Caco-2 (cell line): ENCODE data around the gene RAD54L. TPM values are rescaled to one million over a fixed set of nuclear protein-coding genes. Genes with fewer than 3 reads are reported as not detected.

ENCODE experiments used
- BruUV-seq: library from RNA; stranded (reverse); fragments of 400-500 nt; replicated peaks from 2 replicates; lab custom pipeline; 2021; lab: Mats Ljungman, UMichigan
- CTCF ChIA-PET: fragments of 300-600 bp; sonication (Branson Sonifier 250); formaldehyde crosslinking; loops from one replicate; lab custom pipeline; 2022; ENCODE audit warnings: antibody characterized with exemption; lab: Charles Lee
- POLR2A ChIA-PET: fragments of 300-600 bp; sonication (Branson Sonifier 250); formaldehyde crosslinking; loops from one replicate; lab custom pipeline; 2022; ENCODE audit warnings: antibody characterized with exemption; lab: Charles Lee
- DNase-seq, 2 experiments: peaks; one replicate each; pipeline versions ENCODE4 v3.0.0 to v3.0.0-alpha.2; 2020 to 2022
- H3K27me3 ChIP-seq: replicated peaks from 2 replicates; pipeline ENCODE4 v1.6.0; 2011; ENCODE audit warnings: low read length; ENCODE audit not compliant: control insufficient read depth, insufficient read depth
- H3K36me3 ChIP-seq: 2 replicates; pipeline ENCODE4 v1.5.1; 2011; ENCODE audit warnings: low read length; ENCODE audit not compliant: control insufficient read depth, insufficient read depth
- H3K4me1 ChIP-seq: fragments of 250-450 bp; sonication (Bioruptor Pico); 2 replicates; pipeline ENCODE4 v1.5.1; 2020; ENCODE audit warnings: mild to moderate bottlenecking
- H3K4me3 ChIP-seq: 2 replicates; pipeline ENCODE4 v1.5.1; 2011; ENCODE audit warnings: low read depth, mild to moderate bottlenecking, control low read depth, low read length
- H3K9me3 ChIP-seq: fragments of 250-450 bp; sonication (Bioruptor Pico); 2 replicates; pipeline ENCODE4 v1.5.1; 2020; ENCODE audit warnings: mild to moderate bottlenecking, moderate library complexity
- H3K27ac Mint-ChIP-seq: one replicate; pipeline ENCODE4 v1.8.0; 2022; ENCODE audit warnings: mixed read lengths; ENCODE audit not compliant: unreplicated experiment
- H3K27me3 Mint-ChIP-seq: one replicate; pipeline ENCODE4 v1.8.0; 2022; ENCODE audit warnings: mixed read lengths; ENCODE audit not compliant: insufficient read depth, unreplicated experiment
- H3K36me3 Mint-ChIP-seq: one replicate; pipeline ENCODE4 v1.8.0; 2022; ENCODE audit warnings: mild to moderate bottlenecking, mixed read lengths; ENCODE audit not compliant: insufficient read depth, unreplicated experiment
- H3K4me1 Mint-ChIP-seq: one replicate; pipeline ENCODE4 v1.8.0; 2022; ENCODE audit warnings: low read depth, mixed read lengths; ENCODE audit not compliant: unreplicated experiment
- H3K4me3 Mint-ChIP-seq: one replicate; pipeline ENCODE4 v1.8.0; 2022; ENCODE audit warnings: mild to moderate bottlenecking, moderate library complexity, mixed read lengths; ENCODE audit not compliant: unreplicated experiment
- H3K9me3 Mint-ChIP-seq: one replicate; pipeline ENCODE4 v1.8.0; 2022; ENCODE audit warnings: mixed read lengths; ENCODE audit not compliant: unreplicated experiment
- CTCF ChIP-seq, 2 experiments: fragments of 200-600 bp in 1 of 2; IDR thresholded peaks; 1 replicate in 1 of 2; 2 replicates in 1 of 2; pipeline versions ENCODE4 v1.5.1 to v1.8.0; 2011 to 2022; ENCODE audit warnings: antibody characterized with exemption in 1 of 2, control low read depth in 1 of 2, inconsistent platforms in 1 of 2, low read depth in 1 of 2, low read length in 1 of 2, mild to moderate bottlenecking in 1 of 2, moderate library complexity in 1 of 2; ENCODE audit not compliant: insufficient read depth in 1 of 2, severe bottlenecking in 1 of 2, unreplicated experiment in 1 of 2
- intact Hi-C: fragments of 100-400 bp; cut with micrococcal nuclease; formaldehyde crosslinking; loops from one replicate; pipeline ENCODE4 v1.10.0; 2022; ENCODE audit not compliant: unreplicated experiment
- total RNA-seq: library from RNA; stranded (reverse); gene quantifications from 2 replicates; pipeline ENCODE4 v1.2.3, GENCODE V29; 2022

RAD54L gene
- total RNA-seq, 1 experiment from 2014 or later: 29.1 TPM

GRCh38 chr1:46277658-46278373 lies 30.3 kb downstream of the RAD54L start:
- H3K36me3 Mint-ChIP-seq: peaks cover 98% of the 10 kb centered on the region

GRCh38 chr1:46278807-46279206 lies 31.2 kb downstream of the RAD54L start:
- no peaks in the 10 kb centered on the region for H3K9me3 ChIP-seq
- TF ChIP-seq CTCF (IDR thresholded peaks at IDR 0.05; ENCODE audit: insufficient read depth in 1 of 2, low read depth in 1 of 2, low read length in 1 of 2, severe bottlenecking in 1 of 2, unreplicated experiment in 1 of 2): no peak
- no peaks in the 10 kb centered on the region; the same call in 1 of the 2 replicates for H3K36me3 ChIP-seq
- Mint-ChIP-seq H3K4me3 (no peak overlapping the region), H3K27ac (no peak overlapping the region), H3K36me3 (peaks cover 97% of the 10 kb centered on the region), H3K9me3 (no peaks in the 10 kb centered on the region), H3K4me1 (peaks cover 11% of the 10 kb centered on the region), H3K27me3 (no peaks in the 10 kb centered on the region)
- POLR2A ChIA-PET: no interaction called here
- no peak for DNase-seq
- H3K27me3 ChIP-seq: no peaks in the 10 kb centered on the region
- H3K4me3 ChIP-seq: no peak overlapping the region
- intact Hi-C loops: no loop called here
- BruUV-seq: TSS peak; percentile 11
- CTCF ChIA-PET: no interaction called here
- no peaks in the 10 kb centered on the region for H3K4me1 ChIP-seq

More at GRCh38 chr1:46277658-46278373, 30.3 kb downstream of the RAD54L start:
- intact Hi-C loops: no loop called here
- POLR2A ChIA-PET: no interaction called here
- Mint-ChIP-seq H3K27ac (no peak overlapping the region), H3K4me3 (no peak overlapping the region), H3K4me1 (peaks cover 1% of the 10 kb centered on the region), H3K9me3 (no peaks in the 10 kb centered on the region), H3K27me3 (no peaks in the 10 kb centered on the region)
- no peaks in the 10 kb centered on the region for H3K27me3 ChIP-seq
- H3K4me3 ChIP-seq: no peak overlapping the region
- TF ChIP-seq CTCF (IDR thresholded peaks at IDR 0.05; ENCODE audit: insufficient read depth in 1 of 2, low read depth in 1 of 2, low read length in 1 of 2, severe bottlenecking in 1 of 2, unreplicated experiment in 1 of 2): no peak
- H3K4me1 ChIP-seq: no peaks in the 10 kb centered on the region
- CTCF ChIA-PET: no interaction called here
- no peak for DNase-seq
- BruUV-seq: TSS peak; percentile 18
- no peaks in the 10 kb centered on the region for H3K9me3 ChIP-seq
- peaks cover 1% of the 10 kb centered on the region; the same call in 1 of the 2 replicates for H3K36me3 ChIP-seq

- H3K4me1 ChIP-seq: peaks cover 11% of the 10 kb centered on the region
- Mint-ChIP-seq H3K9me3 (no peaks in the 10 kb centered on the region), H3K36me3 (peaks cover 95% of the 10 kb centered on the region), H3K27ac (no peak overlapping the region), H3K4me1 (peaks cover 24% of the 10 kb centered on the region), H3K4me3 (no peak overlapping the region), H3K27me3 (no peaks in the 10 kb centered on the region)
- no peak for DNase-seq
- no peaks in the 10 kb centered on the region for H3K9me3 ChIP-seq
- TF ChIP-seq CTCF (IDR thresholded peaks at IDR 0.05; ENCODE audit: insufficient read depth in 1 of 2, low read depth in 1 of 2, low read length in 1 of 2, severe bottlenecking in 1 of 2, unreplicated experiment in 1 of 2): no peak
- no peaks in the 10 kb centered on the region; the same call in 1 of the 2 replicates for H3K36me3 ChIP-seq
- no peaks in the 10 kb centered on the region for H3K27me3 ChIP-seq
- ChIA-PET CTCF (no interaction called here), POLR2A (interaction anchor here (0.8 kb wide), 1 partner anchor 35 kb away, joined by 4 read pairs; no protein-coding TSS in a partner anchor)
- intact Hi-C loops: loop anchor here (10.0 kb wide), 1 partner anchor 65 kb away; the partner anchor contains the start of gene NSUN4
- H3K4me3 ChIP-seq: no peak overlapping the region
- no TSS peak for BruUV-seq
Measured at GRCh38 chr1:46280092-46280491, 32.5 kb downstream of the RAD54L start.
